HG02798 (cell line): ENCODE results near the gene FSIP1.

Experiments
- ATAC-seq: cut with Tn5 transposase; IDR thresholded peaks from one replicate; pipeline ENCODE4 v1.9.1; 2021; ENCODE audit warnings: mild to moderate bottlenecking; ENCODE audit not compliant: unreplicated experiment, poor library complexity

The FSIP1 gene

DNA sequence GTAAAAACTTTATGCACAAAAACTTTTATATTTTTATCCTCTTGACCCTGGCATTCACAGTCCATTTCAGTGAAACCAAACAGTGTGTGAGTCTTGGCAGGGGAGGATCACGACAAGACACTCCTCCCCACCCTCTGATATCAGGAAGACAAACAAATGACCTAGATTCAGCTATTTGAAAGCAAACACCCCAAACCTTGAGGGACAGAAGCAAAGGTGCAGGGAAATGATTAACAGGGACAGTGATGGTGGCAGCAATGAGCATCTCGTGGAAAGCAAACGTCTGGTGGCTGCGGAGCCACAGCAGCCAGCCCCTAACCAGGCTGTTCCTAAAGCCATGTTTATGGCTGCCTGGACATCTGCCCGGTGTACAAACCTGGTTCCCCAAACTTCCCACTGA is 52.1 kb downstream of the FSIP1 start:
- ATAC-seq: no peak

DNA sequence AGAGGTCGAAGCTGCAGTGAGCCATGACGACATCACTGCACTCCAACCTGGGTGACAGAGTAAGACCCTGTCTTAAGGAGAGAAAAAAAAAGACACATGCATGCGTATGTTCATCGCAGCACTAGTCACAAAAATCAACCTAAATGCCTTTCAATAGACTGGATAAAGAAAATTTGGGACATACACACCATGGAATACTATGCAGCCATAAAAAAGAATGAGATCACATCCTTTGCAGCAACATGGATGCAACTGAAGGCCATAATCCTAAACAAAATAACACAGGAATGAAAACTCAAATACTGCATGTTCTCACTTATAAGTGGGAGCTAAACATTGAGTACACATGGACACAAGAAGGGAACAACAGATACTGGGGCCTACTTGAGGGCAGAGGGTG is 53.1 kb downstream of the FSIP1 start:
- ATAC-seq: no peak

- no peak for ATAC-seq
Measured at GRCh38 chr15:39728845-39729244, 53.8 kb downstream of the FSIP1 start.

DNA sequence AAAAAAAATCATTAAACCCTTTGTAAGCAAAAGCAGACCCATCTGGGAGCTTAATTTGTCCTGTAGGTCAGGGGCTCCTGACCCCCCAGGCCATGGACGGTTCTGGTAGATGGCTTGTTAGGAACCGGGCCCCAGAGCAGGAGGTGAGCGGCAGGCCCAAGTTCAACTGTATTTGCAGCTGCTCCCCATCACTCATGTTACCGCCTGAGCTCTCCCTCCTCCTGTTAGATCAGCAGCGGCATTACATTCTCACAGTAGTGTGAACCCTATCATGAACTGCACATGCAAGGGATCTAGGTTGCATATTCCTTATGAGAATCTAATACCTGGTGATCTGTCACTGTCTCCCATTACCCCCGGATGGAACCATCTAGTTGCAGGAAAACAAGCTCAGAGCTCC is 60.7 kb downstream of the FSIP1 start:
- ATAC-seq: no peak

GRCh38 chr15:39720621-39721611 is 61.7 kb downstream of the FSIP1 start:
- no peak for ATAC-seq

- ATAC-seq: no peak
Measured at GRCh38 chr15:39720081-39720480, 62.6 kb downstream of the FSIP1 start.

- no peak for ATAC-seq
Measured at GRCh38 chr15:39719109-39719508, 63.5 kb downstream of the FSIP1 start.

GRCh38 chr15:39717134-39717533 is 65.5 kb downstream of the FSIP1 start:
- ATAC-seq: no peak

GRCh38 chr15:39714251-39714650 is 68.4 kb downstream of the FSIP1 start:
- no peak for ATAC-seq

DNA sequence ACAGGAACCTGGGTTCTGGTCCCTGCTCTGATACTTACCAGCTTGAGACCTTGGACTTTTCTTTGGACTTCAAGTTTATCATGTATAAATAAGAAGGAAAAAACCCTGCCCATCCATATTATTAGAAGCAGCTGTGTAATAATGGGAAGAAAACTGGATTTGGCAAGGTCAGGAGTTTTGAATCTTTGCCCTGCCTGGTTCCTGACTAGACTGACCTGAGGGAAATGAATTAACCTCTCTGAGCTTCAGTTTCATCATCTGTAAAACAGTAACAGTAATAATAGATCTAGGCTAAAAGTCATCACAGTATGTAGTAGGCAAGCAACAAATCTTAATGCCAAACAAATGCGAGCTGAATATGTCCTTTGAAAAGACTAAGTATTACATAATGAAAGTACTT is 68.8 kb downstream of the FSIP1 start:
- no peak for ATAC-seq

DNA sequence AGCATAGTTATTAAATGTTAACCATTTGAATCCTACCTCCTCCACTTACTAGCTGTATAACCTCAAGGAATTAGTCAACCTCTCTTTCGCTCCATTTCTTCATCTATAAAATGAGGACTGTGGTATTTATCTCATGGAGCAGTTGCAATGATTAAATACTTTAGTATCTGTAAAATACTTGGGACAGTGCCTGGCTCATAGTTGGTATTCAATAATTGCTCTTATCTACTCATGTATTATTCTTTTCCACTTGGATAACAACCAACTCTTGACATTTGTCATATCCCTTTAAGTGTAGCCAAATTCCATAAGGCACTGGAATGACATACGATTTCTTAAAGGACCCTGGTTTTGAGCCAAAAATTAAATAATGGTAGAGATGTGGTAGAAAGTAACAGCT is 72.0 kb downstream of the FSIP1 start:
- ATAC-seq: no peak

DNA sequence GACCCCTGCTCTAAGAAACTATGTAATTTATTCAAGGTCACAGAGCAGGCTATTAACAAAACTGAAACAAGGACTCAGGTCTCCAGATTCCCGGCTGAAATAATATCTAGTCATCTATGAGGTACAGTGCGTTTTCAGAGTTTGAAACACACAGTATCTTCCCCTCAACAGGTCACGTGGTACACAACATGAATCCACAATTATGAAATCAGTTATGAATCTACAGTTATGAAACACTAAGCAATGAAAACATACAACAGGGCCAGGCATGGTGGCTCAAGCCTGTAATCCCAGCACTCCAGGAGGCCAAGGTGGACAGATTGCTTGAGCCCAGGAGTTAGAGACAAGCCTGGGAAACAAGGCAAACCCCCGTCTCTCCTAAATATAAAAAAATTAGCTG is 72.7 kb downstream of the FSIP1 start:
- ATAC-seq: no peak

GRCh38 chr15:39706206-39706605 is 76.4 kb downstream of the FSIP1 start:
- ATAC-seq: no peak

DNA sequence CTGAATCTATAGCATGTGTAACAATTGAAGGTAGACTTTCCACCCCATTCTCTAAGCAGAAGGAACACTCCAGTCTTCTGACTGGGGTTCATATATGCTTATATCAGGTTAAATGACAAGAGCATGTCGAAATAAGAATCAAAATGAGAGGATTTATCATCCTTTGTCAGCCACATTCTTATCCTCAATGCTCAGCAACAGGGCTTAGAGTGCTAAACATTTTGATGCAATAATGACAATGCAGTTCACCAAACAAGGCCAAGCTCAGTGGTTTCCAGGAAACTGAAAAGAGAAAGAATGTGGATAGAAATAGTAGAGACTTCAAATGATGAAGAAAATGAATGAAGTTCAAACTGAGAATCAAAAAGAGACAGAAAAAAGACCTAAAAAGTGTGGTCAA is 78.0 kb downstream of the FSIP1 start:
- no peak for ATAC-seq

DNA sequence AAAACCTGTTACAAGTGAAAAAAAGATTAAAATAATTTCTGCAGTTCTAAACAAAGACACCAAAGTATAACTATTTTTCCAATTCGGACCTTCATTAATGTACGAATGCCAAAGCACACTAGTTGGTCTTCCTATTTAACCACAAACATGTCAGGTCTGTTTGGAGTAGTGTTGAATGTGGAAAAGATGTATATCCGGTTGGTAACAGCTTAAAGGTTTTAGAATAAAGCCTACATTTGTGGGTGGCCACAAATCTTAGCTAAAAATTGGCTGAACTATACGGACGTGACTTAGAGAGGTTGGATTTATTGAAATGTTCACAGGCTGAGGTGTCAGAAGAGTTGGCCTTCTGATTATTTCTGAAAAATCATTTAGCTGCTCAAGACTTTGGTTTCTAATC is 78.4 kb downstream of the FSIP1 start:
- ATAC-seq: no peak

DNA sequence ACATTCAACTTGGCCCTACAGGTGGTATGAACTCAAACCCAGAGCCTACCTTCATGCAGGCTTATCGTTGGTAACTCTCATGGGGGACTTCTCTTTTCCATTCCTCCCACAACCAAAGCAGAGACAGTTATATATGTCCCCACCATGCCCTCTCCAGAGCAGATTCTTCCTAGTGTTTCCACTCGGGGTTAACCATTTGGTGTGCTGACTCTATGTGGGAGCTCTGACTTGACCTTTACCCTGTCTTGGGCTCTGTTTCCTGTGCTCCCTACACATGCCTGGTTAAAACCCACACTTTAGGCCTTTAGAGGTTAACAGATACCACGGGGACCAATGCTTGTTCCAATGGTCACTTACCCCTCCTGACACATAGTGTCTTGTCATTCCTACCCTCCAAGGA is 80.7 kb downstream of the FSIP1 start:
- ATAC-seq: no peak

GRCh38 chr15:39700375-39700700 is 82.3 kb downstream of the FSIP1 start:
- ATAC-seq: no peak

DNA sequence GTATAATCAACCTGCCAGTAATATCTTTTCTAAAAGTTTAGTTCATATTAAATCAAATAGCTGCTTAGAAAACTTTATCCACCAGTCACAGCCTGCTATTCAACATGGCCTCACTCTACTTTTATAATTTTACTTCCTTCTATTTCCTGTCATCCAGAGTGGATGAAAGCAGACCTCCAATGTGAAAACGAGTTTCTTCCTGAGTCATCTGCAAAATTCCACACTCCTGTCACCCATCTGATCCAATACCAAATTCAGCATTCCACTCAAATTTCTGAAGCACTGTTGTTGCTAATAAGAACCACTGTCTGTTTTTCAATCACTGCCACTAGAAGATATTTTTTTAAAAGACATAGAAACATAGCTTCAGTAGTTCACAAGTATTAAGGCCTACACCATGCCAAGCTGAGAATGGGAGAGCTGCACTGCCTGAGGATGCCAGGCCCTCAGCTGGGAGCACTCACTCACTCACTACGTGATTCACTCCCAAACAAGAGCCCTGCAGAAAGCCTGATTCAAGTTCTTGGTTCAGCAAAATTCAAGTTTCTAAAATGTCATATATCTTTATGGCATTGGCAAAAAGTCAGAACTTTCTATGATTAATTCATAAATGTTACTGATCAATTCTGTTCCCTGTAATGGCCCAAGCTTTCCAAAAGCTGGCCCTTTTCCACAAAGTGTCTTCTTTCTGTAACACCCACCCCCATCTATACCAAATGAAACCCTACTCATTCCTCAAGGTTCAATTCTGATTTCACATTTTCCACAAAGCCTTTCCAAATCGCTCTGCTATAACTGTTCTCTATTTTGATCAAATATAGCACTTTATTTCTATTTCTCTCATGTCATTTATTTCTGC is 82.9 kb downstream of the FSIP1 start:
- ATAC-seq: no peak

- no peak for ATAC-seq
Measured at GRCh38 chr15:39698444-39699390, 83.9 kb downstream of the FSIP1 start.

DNA sequence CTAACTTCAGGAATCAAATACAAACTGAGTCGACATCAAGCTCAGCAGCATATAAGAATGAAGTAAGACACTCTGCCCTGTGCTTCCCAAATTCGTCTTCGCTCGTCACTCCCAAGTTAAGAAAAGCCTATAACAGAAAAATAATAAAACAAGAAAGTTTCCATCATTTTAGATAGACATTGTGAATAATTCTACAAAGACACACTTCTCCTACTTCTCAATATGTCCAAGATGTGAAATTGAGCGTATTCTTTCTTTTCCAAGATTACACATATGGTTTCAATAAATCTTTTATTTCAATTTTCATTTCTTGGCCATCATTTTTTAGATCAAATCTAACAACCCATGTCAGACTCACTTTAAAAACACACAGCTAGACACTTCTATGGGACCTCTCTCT is 85.1 kb downstream of the FSIP1 start:
- ATAC-seq: no peak
